ENCODE results near the gene POLR2A. TPM values are rescaled to one million over a fixed set of nuclear protein-coding genes. Genes with fewer than 3 reads are reported as not detected.
A peak's percentile ranks its signal among the peaks of the same experiment; 100 is the strongest.

Gene POLR2A
- total RNA-seq, 2 donors from 2014 or later: 36.3 to 124 TPM

- no peak overlapping the region for H3K27ac ChIP-seq
- TF ChIP-seq CTCF (IDR thresholded peaks at IDR 0.05): no peak
- TF ChIP-seq POLR2A (IDR thresholded peaks at IDR 0.05): no peak
- no peaks in the 10 kb centered on the region for H3K4me1 ChIP-seq
- no peaks in the 10 kb centered on the region for H3K9me3 ChIP-seq
- DNase-seq (no peak), ATAC-seq (no peak)
- 60 to 66% methylated on average over 8 to 11 of the region's 11 CpGs for whole genome bisulfite sequencing, 2 donors
- H3K4me3 ChIP-seq: no peak overlapping the region
- no peaks in the 10 kb centered on the region for H3K27me3 ChIP-seq
- intact Hi-C loops (cut with DNase I): no loop called here
- H3K36me3 ChIP-seq (replicated peaks in 1 of 2; ENCODE audit: insufficient read depth in 1 of 2, low read depth in 2 of 2): no peaks in the 10 kb centered on the region
These were observed 54.9 kb downstream of the POLR2A start for GRCh38 chr17:7538891-7539545.

GRCh38 chr17:7541074-7541621 is 57.0 kb downstream of the POLR2A start:
- Histone ChIP-seq H3K27ac (no peak overlapping the region), H3K27me3 (no peaks in the 10 kb centered on the region), H3K4me1 (no peaks in the 10 kb centered on the region), H3K9me3 (no peaks in the 10 kb centered on the region), H3K4me3 (no peak overlapping the region), H3K36me3 (replicated peaks in 1 of 2; ENCODE audit: insufficient read depth in 1 of 2, low read depth in 2 of 2) (no peaks in the 10 kb centered on the region)
- ATAC-seq (no peak), DNase-seq (no peak)
- WGBS, 2 donors: 74 to 81% methylated on average over 2 to 9 of the region's 9 CpGs
- TF ChIP-seq POLR2A (IDR thresholded peaks at IDR 0.05): no peak
- no peak for TF ChIP-seq CTCF (IDR thresholded peaks at IDR 0.05)
- intact Hi-C loops (cut with DNase I): no loop called here

GRCh38 chr17:7544911-7545310 is 60.7 kb downstream of the POLR2A start:
- WGBS, 2 donors: 53 to 55% methylated on average over 6 of the region's 6 CpGs
- ATAC-seq (no peak), DNase-seq (no peak)
- Histone ChIP-seq H3K4me1 (peaks cover 13% of the 10 kb centered on the region), H3K27me3 (no peaks in the 10 kb centered on the region), H3K36me3 (replicated peaks in 1 of 2; ENCODE audit: insufficient read depth in 1 of 2, low read depth in 2 of 2) (no peaks in the 10 kb centered on the region), H3K9me3 (no peaks in the 10 kb centered on the region), H3K27ac (no peak overlapping the region), H3K4me3 (no peak overlapping the region)
- TF ChIP-seq CTCF (IDR thresholded peaks at IDR 0.05) (no peak), POLR2A (IDR thresholded peaks at IDR 0.05) (no peak)
- intact Hi-C loops (cut with DNase I): no loop called here

- DNase-seq (peak; percentile 61 to 73 (median 68)), ATAC-seq (peak; percentile 87)
- intact Hi-C loops (cut with DNase I): no loop called here
- peaks cover 17% of the 10 kb centered on the region for H3K4me1 ChIP-seq
- H3K9me3 ChIP-seq: no peaks in the 10 kb centered on the region
- H3K36me3 ChIP-seq (replicated peaks in 1 of 2; ENCODE audit: insufficient read depth in 1 of 2, low read depth in 2 of 2): no peaks in the 10 kb centered on the region
- H3K27me3 ChIP-seq: no peaks in the 10 kb centered on the region
- TF ChIP-seq CTCF (IDR thresholded peaks at IDR 0.05) (peak in 6 of 7 experiments; percentile 5 to 38 (median 30)), POLR2A (IDR thresholded peaks at IDR 0.05) (peak in 2 of 3 donors; percentile 48 to 51)
- peak within 1 kb of the TSS; percentile 62 to 86 (median 74) for H3K27ac ChIP-seq
- whole genome bisulfite sequencing, 2 donors: 1 to 8% methylated on average over 2 to 36 of the region's 65 CpGs
- peak within 1 kb of the TSS; percentile 36 to 81 for H3K4me3 ChIP-seq
These were observed 64.6 kb downstream of the POLR2A start, which contains the start of gene TNFSF12 for GRCh38 chr17:7548585-7549400. TSS of gene TNFSF12 (plus strand) at chr17:7549058. CDS start at chr17:7549154, 96 bp downstream.

Small RNAs within 50 kb of the gene (small RNA-seq; reads per million reads assigned to genes)
- gene RF00019: not detected

Other genes starting within 250 kb of the POLR2A start
- 10 to 100 TPM; 19.5 to 41.5 TPM for gene DVL2, start 249.8 kb upstream of the POLR2A start, total RNA-seq
- gene PHF23, start 244.9 kb upstream of the POLR2A start, total RNA-seq: 10 to 100 TPM; 11.9 to 15.8 TPM
- 100 to 1,000 TPM; 145 to 482 TPM for gene GABARAP, start 241.9 kb upstream of the POLR2A start, total RNA-seq
- 10 to 100 TPM; 33.5 to 44.8 TPM for gene CTDNEP1, start 232.6 kb upstream of the POLR2A start, total RNA-seq
- gene ELP5, start 232.2 kb upstream of the POLR2A start, total RNA-seq: 10 to 100 TPM; 10.2 to 16.3 TPM
- gene CLDN7, start 221.9 kb upstream of the POLR2A start, total RNA-seq: 10 to 100 TPM; 72.9 to 92.3 TPM
- 10 to 100 TPM in 1 of 2 donors, 1 to 10 TPM in 1; 1.3 to 10.5 TPM for gene SLC2A4, start 202.6 kb upstream of the POLR2A start, total RNA-seq
- 1 to 10 TPM in 1 of 2 donors, under 1 TPM in 1; 0.26 to 1.3 TPM for gene YBX2, start 189.7 kb upstream of the POLR2A start, total RNA-seq
- 100 to 1,000 TPM in 1 of 2 donors, 10 to 100 TPM in 1; 97.0 to 134 TPM for gene EIF5A, start 176.7 kb upstream of the POLR2A start, total RNA-seq
- 10 to 100 TPM; 71.9 to 75.8 TPM for gene GPS2, start 169.0 kb upstream of the POLR2A start, total RNA-seq
- 10 to 100 TPM; 28.8 to 41.2 TPM for gene NEURL4, start 155.0 kb upstream of the POLR2A start, total RNA-seq
- 1 to 10 TPM in 1 of 2 donors, under 1 TPM in 1; 0.99 to 2.1 TPM for gene ACAP1, start 147.8 kb upstream of the POLR2A start, total RNA-seq
- 1 to 10 TPM; 2.6 to 5.6 TPM for gene KCTD11, start 132.2 kb upstream of the POLR2A start, total RNA-seq
- not detected for gene TMEM95, start 129.2 kb upstream of the POLR2A start, total RNA-seq
- 10 to 100 TPM; 12.7 to 15.8 TPM for gene TNK1, start 103.3 kb upstream of the POLR2A start, total RNA-seq
- gene PLSCR3, start 89.8 kb upstream of the POLR2A start, total RNA-seq: 10 to 100 TPM; 13.2 to 15.8 TPM
- gene TMEM256, start 80.3 kb upstream of the POLR2A start, total RNA-seq: 10 to 100 TPM; 14.5 to 21.8 TPM
- 1 to 10 TPM; 5.2 to 6.3 TPM for gene NLGN2, start 76.5 kb upstream of the POLR2A start, total RNA-seq
- not detected for gene SPEM1, start 64.0 kb upstream of the POLR2A start, total RNA-seq
- gene SPEM2, start 58.8 kb upstream of the POLR2A start, total RNA-seq: not detected
- gene SPEM3, start 55.5 kb upstream of the POLR2A start, total RNA-seq: not detected
- 1 to 10 TPM; 3.6 to 9.6 TPM for gene TMEM102, start 48.9 kb upstream of the POLR2A start, total RNA-seq
- 1 to 10 TPM in 1 of 2 donors, not detected in 1; 2.1 TPM for gene FGF11, start 44.9 kb upstream of the POLR2A start, total RNA-seq
- 1 to 10 TPM; 2.6 to 8.8 TPM for gene CHRNB1, start 39.3 kb upstream of the POLR2A start, total RNA-seq
- 10 to 100 TPM; 30.9 to 38.2 TPM for gene ZBTB4, start 4.7 kb upstream of the POLR2A start, total RNA-seq
- not detected for gene SLC35G6, start 2.9 kb upstream of the POLR2A start, total RNA-seq
- gene TNFSF12, start 64.7 kb downstream of the POLR2A start, total RNA-seq: 10 to 100 TPM; 32.2 to 48.8 TPM
- 10 to 100 TPM; 11.9 to 18.8 TPM for gene TNFSF13, start 74.4 kb downstream of the POLR2A start, total RNA-seq
- gene SENP3, start 77.6 kb downstream of the POLR2A start, total RNA-seq: 10 to 100 TPM; 25.7 to 28.0 TPM
- gene CD68, start 95.3 kb downstream of the POLR2A start, total RNA-seq: 10 to 100 TPM in 1 of 2 donors, 1 to 10 TPM in 1; 4.3 to 14.8 TPM
- 10 to 100 TPM; 27.0 to 37.6 TPM for gene MPDU1, start 99.5 kb downstream of the POLR2A start, total RNA-seq
- gene SOX15, start 105.7 kb downstream of the POLR2A start, total RNA-seq: not detected
- 10 to 100 TPM; 10.2 to 10.9 TPM for gene FXR2, start 130.5 kb downstream of the POLR2A start, total RNA-seq
- gene SAT2, start 143.5 kb downstream of the POLR2A start, total RNA-seq: 100 to 1,000 TPM in 1 of 2 donors, 10 to 100 TPM in 1; 59.9 to 148 TPM
- not detected for gene SHBG, start 145.8 kb downstream of the POLR2A start, total RNA-seq
- gene ATP1B2, start 166.6 kb downstream of the POLR2A start, total RNA-seq: 1 to 10 TPM in 1 of 2 donors, under 1 TPM in 1; 0.78 to 1.3 TPM
- 10 to 100 TPM; 12.2 TPM for gene TP53, start 203.1 kb downstream of the POLR2A start, total RNA-seq
- gene WRAP53, start 204.1 kb downstream of the POLR2A start, total RNA-seq: 1 to 10 TPM; 3.4 to 5.6 TPM
- gene EFNB3, start 220.8 kb downstream of the POLR2A start, total RNA-seq: under 1 TPM; 0.33 to 0.78 TPM
- gene DNAH2, start 233.4 kb downstream of the POLR2A start, total RNA-seq: under 1 TPM; 0.26 to 0.66 TPM

Measured in body of pancreas (tissue), 4 donors.